HG03039 (cell line): ENCODE measurements around the gene MYO7A.
A peak's percentile ranks its signal among the peaks of the same experiment; 100 is the strongest.

Experiments used
- ATAC-seq: cut with Tn5 transposase; IDR thresholded peaks from one replicate; pipeline ENCODE4 v1.9.1; 2021; ENCODE audit warnings: mild to moderate bottlenecking, moderate library complexity; ENCODE audit not compliant: unreplicated experiment

The MYO7A gene

GRCh38 chr11:77182542-77183430 is 54.7 kb downstream of the MYO7A start:
- ATAC-seq = no peak

- no peak for ATAC-seq
Measured at GRCh38 chr11:77183431-77183984, 55.5 kb downstream of the MYO7A start.

GRCh38 chr11:77184136-77184860 is 56.3 kb downstream of the MYO7A start:
- no peak for ATAC-seq

- ATAC-seq = no peak
Measured at GRCh38 chr11:77186302-77186701, 58.3 kb downstream of the MYO7A start.

- no peak for ATAC-seq
Measured at GRCh38 chr11:77187111-77187750, 59.2 kb downstream of the MYO7A start.

- ATAC-seq = peak; percentile 55
Measured at GRCh38 chr11:77187776-77188632, 60.0 kb downstream of the MYO7A start.

GRCh38 chr11:77188633-77189491 is 60.8 kb downstream of the MYO7A start:
- ATAC-seq = no peak

GRCh38 chr11:77189588-77190210 is 61.7 kb downstream of the MYO7A start:
- no peak for ATAC-seq

GRCh38 chr11:77190331-77191075 is 62.5 kb downstream of the MYO7A start:
- ATAC-seq = no peak

GRCh38 chr11:77191429-77191822 is 63.4 kb downstream of the MYO7A start:
- no peak for ATAC-seq

- no peak for ATAC-seq
Measured at GRCh38 chr11:77191823-77192495, 63.9 kb downstream of the MYO7A start.

- no peak for ATAC-seq
Measured at GRCh38 chr11:77193167-77193566, 65.1 kb downstream of the MYO7A start.

- ATAC-seq = no peak
Measured at GRCh38 chr11:77193911-77194830, 66.1 kb downstream of the MYO7A start.

- ATAC-seq = no peak
Measured at GRCh38 chr11:77195071-77195755, 67.2 kb downstream of the MYO7A start.

- ATAC-seq = no peak
Measured at GRCh38 chr11:77196961-77197360, 68.9 kb downstream of the MYO7A start.
